GM12865 (cell line): ENCODE data around the gene RNF39.
A peak's percentile ranks its signal among the peaks of the same experiment; 100 is the strongest.

Source experiments
- DNase-seq: peaks from one replicate; pipeline ENCODE4 v3.0.0; 2010; ENCODE audit warnings: low read depth
- H3K4me3 ChIP-seq: 2 replicates; pipeline ENCODE4 v1.5.1; 2011; ENCODE audit warnings: mild to moderate bottlenecking, low read depth, low read length, control low read depth
- CTCF ChIP-seq: IDR thresholded peaks from 2 replicates; pipeline ENCODE4 v1.5.1; 2011; ENCODE audit warnings: low read length, control low read depth, low read depth, inconsistent platforms; ENCODE audit not compliant: insufficient read depth; ENCODE audit errors: missing control alignments

RNF39 gene

GRCh38 chr6:30074331-30075093, 1.1 kb downstream of the RNF39 start:
- TF ChIP-seq CTCF: no peak
- no peak overlapping the region for H3K4me3 ChIP-seq
- DNase-seq: no peak

- no peak for TF ChIP-seq CTCF
- H3K4me3 ChIP-seq: no peak overlapping the region
These were observed 1.9 kb downstream of the RNF39 start for GRCh38 chr6:30073489-30074235.

DNA sequence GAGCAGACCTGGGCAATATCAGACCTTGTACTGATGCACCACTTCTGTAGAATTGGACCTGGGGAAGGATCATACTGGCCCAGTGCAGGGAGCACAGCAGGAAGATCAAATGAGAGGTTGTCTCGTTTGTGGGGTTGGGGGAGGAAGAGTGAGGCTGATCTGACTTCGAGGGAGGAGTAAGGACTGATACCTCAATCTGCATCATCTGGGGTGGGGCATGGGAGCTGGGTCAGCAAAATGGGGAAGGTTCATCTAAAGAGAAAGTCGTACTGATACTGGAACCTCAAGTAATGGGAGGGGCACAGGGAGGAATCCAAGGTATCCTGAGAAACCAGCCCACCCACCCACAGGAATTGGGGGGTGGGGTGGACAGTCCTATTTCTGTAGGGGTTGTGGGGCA, 3.7 kb downstream of the RNF39 start:
- no peak for DNase-seq
- no peak overlapping the region for H3K4me3 ChIP-seq

More at GRCh38 chr6:30073489-30074235, 1.9 kb downstream of the RNF39 start:
- DNase-seq: no peak

DNA sequence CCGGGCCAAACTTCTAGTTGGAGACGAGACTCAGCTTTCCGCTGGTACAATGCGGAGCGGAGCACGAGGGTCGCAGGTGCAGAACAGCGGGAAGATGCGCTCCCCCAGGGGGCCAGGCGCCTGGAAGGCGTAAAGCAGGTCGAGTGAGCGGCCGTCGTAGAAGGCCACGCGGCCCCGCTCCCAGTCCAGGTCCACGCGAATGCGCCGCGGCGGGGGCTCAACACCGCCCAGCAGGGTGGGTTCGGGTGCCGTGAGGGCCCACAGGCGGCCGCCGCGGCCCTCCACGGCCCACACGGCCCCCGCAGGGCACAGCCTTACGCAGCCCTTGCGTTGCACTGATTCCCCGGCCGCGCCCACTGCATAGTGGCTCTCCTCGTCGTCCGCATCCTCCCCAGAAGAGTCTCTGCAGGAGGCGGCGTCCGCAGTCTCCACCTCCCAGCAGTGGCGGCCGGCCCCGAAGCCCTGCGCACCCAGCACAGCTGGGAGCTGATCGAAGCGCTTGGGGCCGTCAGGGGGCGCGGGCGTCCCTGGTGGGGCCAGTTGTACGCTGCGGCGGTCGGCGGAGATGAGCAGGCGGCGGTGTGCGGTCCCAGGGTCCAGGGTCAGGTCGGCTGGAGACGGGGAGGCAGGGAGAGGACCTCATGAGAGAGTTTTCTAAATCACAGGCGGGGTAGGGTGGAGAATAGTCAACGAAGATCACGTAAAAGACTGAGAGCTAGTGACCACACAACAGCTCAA, 4.3 kb downstream of the RNF39 start:
- H3K4me3 ChIP-seq: no peak overlapping the region
- no peak for DNase-seq
- no peak for TF ChIP-seq CTCF

More for the DNA sequence above, 3.7 kb downstream of the RNF39 start:
- TF ChIP-seq CTCF: no peak

- peak overlapping the region; percentile 66 for H3K4me3 ChIP-seq
- TF ChIP-seq CTCF: no peak
These were observed 8.0 kb downstream of the RNF39 start for GRCh38 chr6:30067460-30068139.

More at GRCh38 chr6:30067460-30068139, 8.0 kb downstream of the RNF39 start:
- no peak for DNase-seq
